Hepatic stellate cell (primary cell): Measurements from ENCODE around the gene IRF3.
A peak's percentile ranks its signal among the peaks of the same experiment; 100 is the strongest.

Experiments used
- DNase-seq: peaks from one replicate; pipeline ENCODE4 v3.0.0; 2011; ENCODE audit warnings: low spot score

The IRF3 gene

DNA sequence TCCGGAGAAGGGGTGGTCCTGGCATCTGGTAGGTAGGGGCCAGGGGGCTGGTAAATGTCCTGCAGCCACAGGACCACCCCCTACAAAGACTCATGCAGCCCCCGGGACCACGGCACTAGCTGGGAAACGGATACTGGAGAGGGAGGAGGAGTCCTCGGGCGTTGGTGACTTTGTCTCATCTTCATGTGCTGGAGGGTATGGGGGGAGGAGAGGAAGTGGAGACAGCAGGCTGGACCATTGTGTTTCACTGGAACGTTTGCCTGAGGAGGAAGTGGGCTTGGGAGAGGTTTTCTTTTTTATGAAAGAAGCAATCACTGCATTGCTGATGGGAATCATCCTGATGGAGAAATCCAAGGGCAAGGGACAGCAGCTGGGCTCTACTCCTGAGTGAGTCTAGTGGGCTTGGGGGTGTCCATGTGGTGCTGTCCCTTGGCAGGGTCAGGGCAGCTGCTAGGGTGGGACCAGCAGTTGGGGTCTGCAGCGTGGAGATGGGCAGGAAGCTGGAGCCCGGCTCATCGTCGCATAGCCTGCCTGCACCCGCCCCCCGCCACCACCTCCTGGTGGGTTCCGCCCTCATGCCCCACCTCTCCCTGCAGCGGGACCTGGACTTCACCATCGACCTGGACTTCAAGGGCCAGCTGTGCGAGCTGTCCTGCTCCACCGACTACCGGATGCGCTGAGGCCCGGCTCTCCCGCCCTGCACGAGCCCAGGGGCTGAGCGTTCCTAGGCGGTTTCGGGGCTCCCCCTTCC lies 22.1 kb upstream of the IRF3 start:
- DNase-seq: no peak

DNA sequence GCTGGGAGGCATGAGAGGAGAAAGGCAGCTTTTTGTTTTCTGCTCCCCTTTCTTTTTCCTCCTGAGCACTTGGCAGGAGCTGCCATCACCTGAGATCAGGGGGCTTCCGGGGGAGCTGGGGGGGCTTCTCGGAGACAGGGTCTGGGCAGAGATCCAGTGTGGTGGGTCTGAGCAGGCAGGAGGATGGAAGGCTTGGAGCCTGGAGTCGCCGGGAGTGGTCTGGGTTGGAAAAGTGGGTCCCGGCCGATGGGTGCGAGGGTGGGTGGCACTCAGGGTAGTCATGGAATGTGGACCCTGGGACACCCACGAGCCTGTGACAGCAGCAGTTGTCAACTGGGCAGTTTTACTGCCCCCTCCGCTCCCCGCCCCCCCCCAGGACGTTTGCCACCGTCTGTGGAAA lies 21.5 kb upstream of the IRF3 start:
- DNase-seq: no peak

DNA sequence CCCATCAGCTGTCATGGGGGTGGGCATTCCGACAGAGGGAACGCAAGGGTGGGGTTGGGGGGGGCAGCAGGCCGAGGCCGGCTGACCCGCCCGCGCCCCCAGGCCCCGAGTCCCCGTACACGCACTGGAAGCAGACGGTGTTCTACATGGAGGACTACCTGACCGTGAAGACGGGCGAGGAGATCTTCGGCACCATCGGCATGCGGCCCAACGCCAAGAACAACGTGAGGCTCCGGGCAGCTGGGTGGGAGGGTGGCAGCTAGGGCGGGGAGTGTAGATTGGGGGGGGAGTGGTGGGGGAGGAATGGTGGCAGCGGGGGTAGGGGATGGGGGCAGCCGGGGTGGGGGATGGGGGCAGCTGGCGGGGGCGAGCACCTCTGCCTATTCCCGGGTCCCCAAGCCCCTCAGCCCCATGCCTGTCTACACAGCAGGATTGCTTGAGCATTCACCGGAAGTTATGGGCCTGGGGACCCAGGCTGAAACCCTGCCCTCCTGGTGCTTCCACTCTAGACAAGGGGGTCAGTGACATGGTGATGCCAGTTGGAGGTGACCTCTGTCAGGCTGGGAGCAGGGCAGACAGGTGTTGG lies 20.9 kb upstream of the IRF3 start:
- no peak for DNase-seq

DNA sequence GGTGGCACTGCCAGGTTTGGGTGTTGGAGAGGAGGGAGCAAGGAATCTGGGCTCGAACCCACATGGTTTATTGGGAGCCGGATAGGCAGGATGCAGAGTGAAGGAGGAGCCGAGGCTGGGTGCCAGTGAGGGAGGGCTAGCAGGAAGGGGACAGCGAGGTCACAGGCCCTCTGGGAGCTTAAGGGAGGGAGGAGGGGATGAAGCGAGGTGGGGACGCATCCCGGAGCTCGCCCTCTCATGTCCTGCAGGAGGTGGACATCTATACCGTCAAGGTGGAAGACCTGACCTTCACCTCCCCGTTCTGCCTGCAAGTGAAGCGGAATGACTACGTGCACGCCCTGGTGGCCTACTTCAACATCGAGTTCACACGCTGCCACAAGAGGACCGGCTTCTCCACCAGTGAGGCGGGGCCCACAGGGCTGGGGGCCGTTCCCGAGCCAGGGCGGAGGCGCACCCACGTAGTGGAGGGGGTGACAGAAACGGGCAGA lies 20.2 kb upstream of the IRF3 start:
- DNase-seq: no peak

DNA sequence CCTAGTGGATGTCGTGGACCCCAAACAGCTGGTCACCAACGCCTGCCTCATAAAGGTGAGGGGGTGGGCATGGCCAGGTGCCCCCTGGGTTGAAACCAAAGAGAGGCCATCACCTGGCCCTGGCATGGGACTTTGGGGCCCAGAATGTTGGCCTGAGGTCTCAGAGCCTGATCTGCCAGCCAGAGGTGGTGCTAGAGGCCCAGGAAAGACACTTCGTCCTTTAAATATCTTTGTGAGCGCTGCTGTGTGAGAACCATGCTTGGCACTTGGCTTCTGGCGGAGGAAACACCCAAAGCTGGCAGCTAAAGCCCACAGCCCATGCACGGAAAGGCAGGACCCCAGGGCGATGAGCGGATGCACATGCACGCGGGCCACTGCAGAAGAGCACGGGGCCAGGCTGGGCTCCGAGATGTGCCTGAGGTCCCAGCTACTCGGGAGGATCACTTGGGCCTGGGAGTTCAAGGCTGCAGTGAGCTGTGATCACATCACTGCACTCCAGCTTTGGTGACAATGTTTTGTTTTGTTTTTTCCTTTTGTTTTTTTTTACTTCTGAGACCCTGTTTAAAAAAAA lies 19.4 kb upstream of the IRF3 start:
- DNase-seq: no peak

DNA sequence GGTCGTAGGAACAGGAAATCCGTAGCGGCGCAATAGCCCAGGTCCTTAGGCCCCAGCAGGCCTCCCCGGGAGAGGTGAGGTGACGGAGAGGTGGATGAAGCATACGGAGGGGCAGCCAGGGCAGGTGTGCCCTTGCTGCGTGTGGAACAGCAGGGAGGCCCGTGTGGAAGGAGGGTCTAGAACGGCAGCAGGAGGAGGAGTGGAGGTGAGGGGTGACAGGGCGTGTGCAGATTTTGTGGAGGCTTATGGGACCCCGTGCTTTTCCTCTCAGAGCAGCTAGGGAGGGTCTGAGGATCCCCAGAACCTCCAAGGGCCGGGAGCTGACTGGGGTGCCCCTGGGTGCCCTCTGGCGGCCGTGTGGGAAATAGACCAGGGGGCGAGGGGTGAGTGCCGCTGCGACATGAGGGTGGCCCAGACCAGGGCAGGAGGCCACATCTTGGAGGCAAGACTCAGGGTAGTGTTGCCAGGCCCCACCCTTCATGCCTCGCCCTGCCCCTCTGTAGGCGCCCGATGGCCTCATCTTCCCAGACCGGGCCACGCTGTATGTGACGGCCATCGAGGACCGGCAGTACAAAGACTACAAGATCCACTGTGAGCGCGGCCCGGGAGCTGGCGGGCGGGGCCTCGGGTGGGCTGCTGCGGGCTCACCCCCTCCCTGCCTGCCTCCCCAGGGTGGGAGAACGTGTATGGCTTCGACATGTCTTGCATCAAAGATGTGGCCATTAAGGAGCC lies 18.8 kb upstream of the IRF3 start:
- DNase-seq: no peak

DNA sequence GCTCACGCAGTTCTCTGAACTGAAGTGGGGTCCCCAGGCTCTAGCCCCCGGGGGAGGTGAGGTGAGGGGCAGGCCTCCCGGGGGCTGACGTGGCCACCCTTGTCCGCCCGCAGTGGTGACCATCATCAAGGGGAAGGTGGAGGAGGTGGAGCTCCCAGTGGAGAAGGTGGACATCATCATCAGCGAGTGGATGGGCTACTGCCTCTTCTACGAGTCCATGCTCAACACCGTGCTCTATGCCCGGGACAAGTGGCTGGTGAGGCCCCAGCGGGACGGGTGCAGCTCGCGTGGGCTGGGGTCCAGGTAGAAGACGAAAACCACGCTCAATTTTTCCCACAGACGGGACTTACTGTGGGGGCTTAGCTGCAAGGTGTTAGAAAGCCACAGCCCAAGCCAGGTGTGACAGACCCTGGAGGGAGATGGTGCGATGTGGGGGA lies 18.2 kb upstream of the IRF3 start:
- DNase-seq: no peak

DNA sequence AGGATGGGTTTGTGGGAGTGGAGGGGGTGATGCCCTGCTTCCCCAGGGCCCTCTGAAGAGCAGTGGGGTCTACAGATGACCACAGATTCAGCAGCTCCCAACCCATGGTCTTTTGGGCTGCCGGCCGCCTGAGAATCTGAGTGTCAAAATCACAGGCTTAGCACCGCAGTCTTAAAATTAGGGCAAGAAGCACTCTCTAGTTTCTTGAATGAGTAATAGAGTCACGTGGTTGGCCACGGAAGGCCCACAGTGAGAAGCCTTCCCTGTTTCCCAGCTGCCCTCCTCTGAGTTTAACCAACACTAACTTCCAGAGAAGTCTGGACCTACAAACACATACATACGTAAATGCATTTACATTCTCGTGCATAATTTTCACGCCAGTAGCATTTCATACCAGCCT lies 16.6 kb upstream of the IRF3 start:
- DNase-seq: no peak

DNA sequence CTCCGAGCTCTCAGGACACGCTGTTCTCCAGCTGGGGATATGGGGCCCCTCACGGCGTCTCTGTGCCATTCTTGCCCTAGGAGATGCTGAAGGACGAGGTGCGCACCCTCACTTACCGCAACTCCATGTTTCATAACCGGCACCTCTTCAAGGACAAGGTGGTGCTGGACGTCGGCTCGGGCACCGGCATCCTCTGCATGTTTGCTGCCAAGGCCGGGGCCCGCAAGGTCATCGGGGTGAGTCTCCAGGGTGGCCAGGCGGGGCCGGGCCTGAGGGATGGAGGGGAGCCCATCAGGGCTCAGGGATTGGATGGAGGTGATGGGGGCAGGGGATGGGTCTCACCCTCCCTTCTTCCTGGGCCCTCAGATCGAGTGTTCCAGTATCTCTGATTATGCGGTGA lies 16.2 kb upstream of the IRF3 start:
- DNase-seq: no peak

DNA sequence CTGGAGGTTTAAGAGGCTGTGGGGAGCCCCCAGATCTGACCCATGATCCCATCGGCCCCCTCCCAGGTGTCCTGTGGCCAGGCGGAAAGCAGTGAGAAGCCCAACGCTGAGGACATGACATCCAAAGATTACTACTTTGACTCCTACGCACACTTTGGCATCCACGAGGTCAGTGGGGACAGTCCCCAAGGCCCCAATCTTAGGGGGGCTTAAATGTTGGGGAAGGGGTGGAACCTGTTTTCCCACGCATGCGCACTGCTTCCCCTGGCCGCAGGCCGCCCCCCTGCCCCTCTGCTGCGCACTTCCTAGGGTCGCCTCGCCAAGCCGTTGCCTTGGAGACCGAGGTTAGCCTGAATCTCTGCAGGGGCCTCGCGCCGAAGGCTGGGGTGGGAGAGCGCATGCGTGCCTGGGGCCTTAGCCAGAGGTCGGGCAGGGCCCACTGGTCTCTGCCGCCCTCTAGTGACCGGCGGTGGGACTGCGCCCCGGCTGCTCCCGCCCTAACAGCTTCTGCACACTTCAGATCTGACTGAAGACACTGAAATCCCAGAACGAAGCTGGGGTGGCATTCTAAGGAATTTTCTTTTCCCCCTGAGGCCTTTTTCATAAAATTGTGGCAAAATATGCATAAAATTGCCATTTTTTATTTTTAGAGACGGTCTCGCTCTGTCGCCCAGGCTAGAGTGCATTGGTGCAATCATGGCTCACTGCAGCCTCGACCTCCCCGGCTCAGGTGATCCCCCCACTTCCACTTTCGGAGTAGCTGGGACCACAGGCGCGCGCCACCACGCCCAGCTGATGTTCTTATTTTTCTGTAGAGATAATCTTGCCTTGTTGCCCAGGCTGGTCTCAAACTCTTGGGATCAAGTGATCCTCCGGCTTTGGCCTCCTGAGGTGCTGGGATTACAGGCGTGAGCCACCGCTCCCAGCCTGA lies 15.0 kb upstream of the IRF3 start:
- DNase-seq: peak; percentile 98

DNA sequence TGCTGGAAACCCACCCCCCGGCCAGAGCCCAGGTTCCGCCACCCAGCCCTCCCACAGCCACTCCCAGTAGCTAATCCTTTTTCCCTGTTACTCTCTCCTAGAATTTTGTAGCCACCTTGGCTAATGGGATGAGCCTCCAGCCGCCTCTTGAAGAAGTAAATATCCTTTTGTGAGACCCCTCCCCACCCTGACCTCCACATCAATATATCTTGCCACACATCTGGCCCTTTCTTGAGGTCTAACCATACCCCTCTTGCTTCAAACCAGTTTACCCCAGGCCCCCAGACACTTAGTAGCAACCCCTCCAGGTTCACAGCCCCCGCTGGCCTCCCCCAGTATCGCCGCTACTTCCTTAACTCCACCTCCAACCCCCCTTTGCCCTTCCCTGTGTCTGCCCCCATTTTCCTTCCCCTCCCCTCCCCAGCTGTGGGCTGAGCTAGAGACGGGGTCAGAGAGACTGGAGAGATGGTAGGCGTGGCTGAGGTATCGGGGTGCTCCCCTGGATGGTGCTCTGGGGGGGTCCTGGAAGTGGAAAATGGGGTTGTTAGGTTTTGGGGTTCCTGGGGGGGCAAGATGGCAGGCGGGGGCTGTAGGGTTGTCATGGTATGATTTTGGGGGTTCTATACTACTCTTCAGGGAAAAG lies 14.2 kb upstream of the IRF3 start:
- no peak for DNase-seq

DNA sequence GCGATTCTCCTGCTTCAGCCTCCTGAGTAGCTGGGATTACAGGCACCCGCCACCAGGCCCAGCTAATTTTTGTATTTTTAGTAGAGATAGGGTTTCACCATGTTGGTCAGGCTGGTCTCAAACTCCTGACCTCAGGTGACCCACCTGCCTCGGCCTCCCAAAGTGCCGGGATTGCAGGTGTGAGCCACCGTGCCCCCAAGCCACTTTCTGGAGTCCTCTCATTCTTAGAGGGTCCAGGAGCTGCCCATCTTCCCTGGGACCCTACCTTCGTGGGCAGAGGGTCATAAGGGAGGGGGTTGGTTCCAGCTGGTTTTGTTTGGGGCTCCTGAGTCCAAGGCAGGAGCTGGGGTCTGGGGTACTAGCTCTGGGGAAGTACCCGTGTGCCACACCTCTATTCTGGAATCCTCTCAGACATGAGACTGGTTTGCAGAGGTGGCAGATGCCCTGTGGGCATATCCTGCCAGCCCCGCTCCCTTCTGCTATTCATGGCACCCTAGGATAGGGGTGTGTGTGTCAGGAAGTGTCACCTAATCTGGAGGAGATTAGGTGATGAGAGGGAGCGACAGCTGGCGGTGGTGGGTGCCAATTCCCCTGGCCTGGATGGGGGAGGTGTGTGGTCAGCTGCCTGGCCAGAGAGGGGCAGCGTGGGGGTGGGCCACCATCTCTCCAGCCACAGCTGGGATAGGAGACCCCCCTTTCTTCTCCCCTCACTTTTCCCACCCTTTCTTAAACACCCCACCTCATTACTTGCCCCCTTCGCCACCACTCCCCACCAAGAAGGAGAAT lies 13.5 kb upstream of the IRF3 start:
- no peak for DNase-seq

DNA sequence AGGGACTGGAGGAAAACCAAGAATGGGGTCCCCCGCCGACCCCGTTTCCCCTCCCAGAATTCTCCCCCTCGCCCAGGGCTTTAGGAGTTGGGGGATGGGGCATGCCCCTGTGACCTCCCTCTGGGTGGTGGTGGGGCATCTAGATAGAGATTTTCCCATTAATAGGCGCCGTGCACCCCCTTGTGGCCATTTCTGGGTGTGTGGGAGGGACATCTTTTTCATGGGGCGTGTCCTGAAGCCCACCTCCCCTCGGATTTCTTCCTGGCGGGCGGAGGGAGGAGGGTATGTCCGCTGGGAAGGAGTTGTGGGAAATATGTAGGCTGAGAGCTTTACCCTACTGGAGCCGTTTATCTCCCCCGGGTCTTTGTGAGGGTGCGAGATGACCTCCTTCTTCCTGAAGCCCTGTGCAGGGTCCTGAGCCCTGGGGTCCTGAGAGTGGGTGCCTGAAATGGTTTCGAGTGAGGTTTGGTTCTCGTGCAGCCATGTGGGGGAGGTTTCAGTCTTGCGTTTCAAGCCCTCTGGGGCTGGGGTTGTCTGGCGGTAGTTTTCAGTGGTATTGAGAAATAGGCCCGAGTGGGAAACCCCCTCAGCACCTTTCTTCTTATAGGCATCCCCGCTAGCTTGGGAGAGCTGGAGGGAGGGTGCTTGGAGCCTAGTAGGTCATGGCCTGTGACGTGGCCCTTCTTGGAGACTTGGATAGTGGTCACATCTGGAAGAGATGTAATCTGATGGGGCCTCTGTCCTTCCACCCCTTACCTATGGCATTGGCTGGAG lies 12.4 kb upstream of the IRF3 start:
- DNase-seq: peak; percentile 70

DNA sequence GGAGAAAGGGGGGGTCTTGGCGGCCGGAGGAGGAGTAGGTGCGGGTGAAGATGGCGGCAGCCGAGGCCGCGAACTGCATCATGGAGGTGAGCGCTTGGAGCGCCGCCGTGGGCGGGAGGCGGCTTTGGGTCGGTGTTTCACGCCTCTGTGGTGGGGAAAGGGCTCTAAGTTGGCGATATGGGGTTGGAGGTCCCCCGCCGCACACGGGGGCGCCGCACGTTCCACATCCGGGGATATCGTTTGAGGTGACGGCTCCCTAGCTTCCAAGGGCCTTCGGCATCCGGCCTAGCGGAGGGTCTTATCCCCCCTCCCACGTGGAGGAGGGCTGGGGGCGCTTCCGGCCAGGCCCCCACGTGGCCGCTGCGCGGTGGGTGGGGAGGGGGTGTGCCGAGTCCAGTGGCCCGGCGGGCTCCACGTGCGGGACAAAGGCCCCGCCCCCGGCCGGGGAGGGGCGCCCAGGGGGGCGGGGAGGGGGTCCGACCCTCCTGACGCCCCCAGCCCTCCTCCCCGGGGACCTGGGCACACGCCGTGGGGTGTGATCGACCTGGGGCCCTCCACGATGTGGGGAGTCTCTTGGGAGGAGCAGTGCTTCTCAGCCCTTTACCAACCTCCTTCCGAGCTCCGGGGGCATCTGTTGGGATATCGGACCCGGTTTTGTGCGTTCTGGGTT lies 11.7 kb upstream of the IRF3 start, which contains the start of gene PRMT1:
PRMT1 (plus strand) TSS at position 41 of the 670 bp plus-strand sequence; CDS start at position 51, 10 bp downstream.
- DNase-seq: peak; percentile 54

DNA sequence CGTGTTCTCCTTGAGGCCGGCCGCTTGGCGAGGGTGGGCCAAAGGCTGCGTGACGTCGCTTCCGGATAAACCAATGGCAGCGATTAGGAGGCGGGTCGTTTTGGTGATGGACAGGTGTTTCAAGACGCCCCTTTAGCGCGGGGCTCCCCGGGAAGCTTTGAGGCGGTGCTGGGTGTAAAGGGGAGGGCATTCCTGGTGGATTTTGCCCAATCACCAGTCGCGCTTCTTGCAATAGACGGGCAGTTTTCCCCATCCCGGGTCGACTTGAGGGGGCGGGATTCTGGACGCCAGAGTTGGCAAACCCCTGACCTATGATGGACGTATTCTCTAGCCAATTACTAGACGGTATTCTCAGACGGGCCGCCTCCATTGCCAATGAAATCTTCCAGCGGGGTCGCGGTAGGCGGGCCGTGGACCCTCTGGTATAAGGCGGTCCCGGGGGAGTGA lies 11.2 kb upstream of the IRF3 start:
- peak; percentile 99 for DNase-seq

DNA sequence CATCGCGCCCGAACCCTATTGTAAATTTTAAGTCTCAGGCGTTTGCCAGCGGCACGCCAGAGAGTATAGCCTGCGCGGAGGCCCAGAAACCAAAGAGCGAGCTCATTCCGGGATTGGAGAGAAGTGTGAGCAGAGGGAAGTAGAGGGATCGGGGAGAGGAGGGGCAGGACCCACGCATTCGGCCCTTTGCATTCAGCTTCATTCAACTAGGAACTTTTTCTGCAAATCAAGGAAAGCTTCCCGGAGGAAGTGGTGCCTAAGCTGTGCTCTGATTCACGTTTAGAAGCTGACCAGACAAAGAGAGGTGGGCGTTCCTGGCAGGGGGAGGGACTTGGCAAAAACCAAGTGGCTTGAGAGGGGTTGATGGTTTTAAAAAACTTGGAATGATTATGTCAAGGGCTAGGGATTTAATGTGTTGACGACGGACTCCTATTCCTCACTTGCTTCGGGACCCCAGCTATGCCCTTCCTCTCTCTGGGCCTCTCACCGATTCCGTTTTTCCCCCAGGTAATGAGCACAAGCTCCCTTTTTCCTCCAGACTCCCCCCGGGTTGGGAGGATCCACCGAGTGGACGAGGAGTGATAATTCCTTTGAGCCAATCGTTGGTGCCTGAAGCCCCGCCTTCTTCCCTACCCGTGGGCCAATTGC lies 10.6 kb upstream of the IRF3 start:
- DNase-seq: peak; percentile 92

DNA sequence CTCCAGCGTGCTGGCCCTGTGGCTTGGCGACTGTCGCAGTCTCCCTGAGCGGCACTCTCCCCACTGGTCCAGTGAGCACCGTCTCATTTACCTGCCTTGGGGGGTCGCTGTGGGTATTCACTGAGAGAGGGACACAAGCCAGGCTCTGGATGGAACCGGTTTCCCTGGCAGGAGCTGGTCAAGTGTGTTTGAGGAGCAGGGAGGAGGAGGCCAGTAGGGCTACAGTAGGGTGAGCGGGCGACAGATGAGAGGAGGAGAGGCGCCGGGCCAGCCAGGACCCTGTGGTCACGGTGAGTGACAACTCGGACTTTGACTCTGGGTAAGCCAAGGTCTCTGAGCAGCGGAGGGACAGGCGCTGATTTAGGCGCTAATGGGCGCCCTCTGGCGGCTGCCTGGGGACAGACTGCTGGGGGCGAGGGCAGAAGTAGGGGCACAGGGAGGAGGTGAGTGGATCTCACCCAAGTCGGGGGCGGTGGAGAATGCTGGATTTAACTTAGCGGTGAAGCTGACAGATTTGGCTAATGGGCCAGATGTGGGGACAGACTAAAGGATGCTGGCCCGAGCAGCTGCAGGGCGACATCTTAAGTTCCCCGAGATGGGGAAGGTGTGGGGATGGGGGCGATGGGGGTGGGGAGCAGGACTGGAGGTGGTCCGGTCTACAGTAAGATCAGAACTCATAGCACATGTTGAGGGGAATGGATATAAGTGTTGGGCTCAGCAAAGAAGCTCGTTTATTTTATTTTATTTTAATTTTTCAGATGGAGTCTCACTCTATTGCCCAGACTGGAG lies 6.7 kb upstream of the IRF3 start:
- DNase-seq: peak; percentile 87
